B cell (primary cell): ENCODE data around the gene ELFN2. TPM values are rescaled to one million over a fixed set of nuclear protein-coding genes. Genes with fewer than 3 reads are reported as not detected.

ENCODE experiments used
- ATAC-seq: fragments of 200-7000 bp; cut with Tn5 transposase; one replicate; pipeline ENCODE4 v1.10.0; 2021; ENCODE audit warnings: low read depth, mild to moderate bottlenecking, moderate number of reproducible peaks, moderate library complexity
- CTCF ChIA-PET: fragments of 350-600 bp; sonication (Branson Sonifier 250); formaldehyde crosslinking; loops from one replicate; lab custom pipeline; 2021; ENCODE audit warnings: antibody characterized with exemption, inconsistent platforms; lab: Charles Lee
- POLR2A ChIA-PET: fragments of 350-600 bp; sonication (Branson Sonifier 250); formaldehyde crosslinking; loops from one replicate; lab custom pipeline; 2021; ENCODE audit warnings: antibody characterized with exemption; lab: Charles Lee
- DNase-seq: peaks from one replicate; pipeline ENCODE4 v3.0.0; 2013
- H2AFZ ChIP-seq: 2 replicates; pipeline ENCODE4 v1.6.1; 2012; ENCODE audit warnings: mild to moderate bottlenecking, low read depth, low read length; ENCODE audit not compliant: insufficient read depth, poor library complexity, severe bottlenecking
- H3K27ac ChIP-seq, 2 donors: 1 replicate in 1 of 2; 2 replicates in 1 of 2; pipeline ENCODE4 v1.5.1; 2012 to 2013; ENCODE audit warnings: low read length in 2 of 2, mild to moderate bottlenecking in 2 of 2, moderate library complexity in 1 of 2
- H3K27me3 ChIP-seq, 4 experiments: fragments of 200-600 bp in 1 of 4; sonication (generic) in 1 of 4; replicated peaks in 1 of 4; 1 replicate in 2 of 4; 2 replicates in 2 of 4; pipeline versions ENCODE4 v1.6.1 to v1.7.0; 2013 to 2016; ENCODE audit warnings: low read length in 3 of 4, mild to moderate bottlenecking in 2 of 4, mixed read lengths in 1 of 4, moderate library complexity in 1 of 4; ENCODE audit not compliant: insufficient read depth in 4 of 4, control insufficient read depth in 3 of 4; ENCODE audit errors: control extremely low read depth in 1 of 4
- H3K36me3 ChIP-seq, 2 experiments: replicated peaks in 1 of 2; 1 replicate in 1 of 2; 2 replicates in 1 of 2; pipeline versions ENCODE4 v1.6.1 to v1.7.1; 2013; ENCODE audit warnings: low read length in 1 of 2; ENCODE audit not compliant: insufficient read depth in 2 of 2, control insufficient read depth in 1 of 2; ENCODE audit errors: control extremely low read depth in 1 of 2, extremely low read depth in 1 of 2
- H3K4me1 ChIP-seq, 2 donors: fragments of 200-600 bp in 1 of 2; sonication (generic) in 1 of 2; 1 replicate in 1 of 2; 2 replicates in 1 of 2; pipeline versions ENCODE4 v1.5.1 to v1.6.1; 2013 to 2017; ENCODE audit warnings: low read length in 2 of 2; ENCODE audit not compliant: control insufficient read depth in 2 of 2, insufficient read depth in 2 of 2
- H3K4me2 ChIP-seq: replicated peaks from 2 replicates; pipeline ENCODE3; 2012; ENCODE audit warnings: mild to moderate bottlenecking, low read depth, low read length; ENCODE audit not compliant: poor library complexity, severe bottlenecking
- H3K4me3 ChIP-seq, 5 experiments: fragments of 200-600 bp in 1 of 5; sonication (generic) in 1 of 5; 1 replicate in 3 of 5; 2 replicates in 2 of 5; pipeline versions ENCODE4 v1.5.1 to v1.7.0; 2011 to 2016; ENCODE audit warnings: low read length in 4 of 5, mild to moderate bottlenecking in 4 of 5, low read depth in 2 of 5, control low read depth in 1 of 5, moderate library complexity in 1 of 5; ENCODE audit not compliant: insufficient read depth in 1 of 5; ENCODE audit errors: control extremely low read depth in 1 of 5, extremely low read depth in 1 of 5
- H3K79me2 ChIP-seq: fragments of 200-600 bp; sonication (generic); one replicate; pipeline ENCODE4 v1.6.0; 2016; ENCODE audit warnings: low read length; ENCODE audit not compliant: control insufficient read depth, insufficient read depth
- H3K9ac ChIP-seq: fragments of 200-600 bp; sonication (generic); 2 replicates; pipeline ENCODE4 v1.6.1; 2017; ENCODE audit warnings: mild to moderate bottlenecking, low read length, moderate library complexity
- H3K9me3 ChIP-seq, 3 donors: one replicate each; pipeline versions ENCODE4 v1.6.1 to v1.7.1; 2013; ENCODE audit warnings: low read length in 2 of 3; ENCODE audit not compliant: control insufficient read depth in 2 of 3, insufficient read depth in 1 of 3; ENCODE audit errors: control extremely low read depth in 1 of 3
- H4K20me1 ChIP-seq: 2 replicates; pipeline ENCODE4 v1.6.0; 2012; ENCODE audit warnings: mild to moderate bottlenecking, low read length; ENCODE audit not compliant: insufficient read depth, control insufficient read depth, poor library complexity, severe bottlenecking
- H3K27ac Mint-ChIP-seq: one replicate; pipeline ENCODE4 v1.8.0; 2021; ENCODE audit warnings: mixed read lengths
- H3K27me3 Mint-ChIP-seq: one replicate; pipeline ENCODE4 v1.8.0; 2021; ENCODE audit warnings: mixed read lengths
- H3K4me1 Mint-ChIP-seq: one replicate; pipeline ENCODE4 v1.8.0; 2021; ENCODE audit warnings: mixed read lengths
- H3K4me3 Mint-ChIP-seq: one replicate; pipeline ENCODE4 v1.8.0; 2021; ENCODE audit warnings: mixed read lengths
- H3K9me3 Mint-ChIP-seq: one replicate; pipeline ENCODE4 v1.8.0; 2022; ENCODE audit warnings: mixed read lengths; ENCODE audit not compliant: insufficient read depth
- CTCF ChIP-seq: fragments of 200-600 bp; IDR thresholded peaks from one replicate; pipeline ENCODE4 v1.8.0; 2022; ENCODE audit warnings: antibody characterized with exemption, mild to moderate bottlenecking
- EZH2 ChIP-seq: IDR thresholded peaks from 2 replicates; pipeline ENCODE4 v1.6.1; 2012; ENCODE audit warnings: borderline replicate concordance, low read depth, mild to moderate bottlenecking, moderate library complexity, low read length; ENCODE audit not compliant: insufficient read depth, poor library complexity, severe bottlenecking
- WGBS: methylation state at CpG from one replicate; pipeline ENCODE4 v1.1.5; 2013; ENCODE audit warnings: missing lambda C conversion rate; ENCODE audit not compliant: insufficient coverage; 5-methylcytosine and 5-hydroxymethylcytosine counted together
- intact Hi-C: fragments of 100-400 bp; cut with micrococcal nuclease; formaldehyde crosslinking; loops from one replicate; pipeline ENCODE4 v1.10.0; 2022
- polyA plus RNA-seq: library from polyadenylated mRNA; depleted of rRNA; stranded (reverse); fragments of >200 nt; gene quantifications from 2 replicates; pipeline ENCODE4 v1.2.3, GENCODE V29; 2012
- total RNA-seq, 2 donors: library from RNA; stranded (reverse); fragments of 120-200 nt in 1 of 2; gene quantifications; 1 replicate in 1 of 2; 2 replicates in 1 of 2; pipeline versions ENCODE4 v1.2.3 to v1.2.4, GENCODE V29; 2013 to 2022

Gene ELFN2
- total and polyA plus RNA-seq, 2 donors (not counting 1 experiment from before 2014, with no cell fraction given), result 0.07 to 0.12 TPM

- no peaks in the 10 kb centered on the region for H3K36me3 ChIP-seq
- H3K4me1 ChIP-seq, result no peaks in the 10 kb centered on the region
- ChIA-PET CTCF (no interaction called here), POLR2A (interaction anchor here (0.5 kb wide), 1 partner anchor 664 kb away, joined by 3 read pairs; no protein-coding TSS in a partner anchor)
- no peak overlapping the region for H3K27ac Mint-ChIP-seq
- no peaks in the 10 kb centered on the region for H3K79me2 ChIP-seq
- TF ChIP-seq EZH2 (no peak), CTCF (no peak)
- no peak overlapping the region for H3K9ac ChIP-seq
- no peak overlapping the region for H3K4me2 ChIP-seq
- no peak overlapping the region for H2AFZ ChIP-seq
- H3K9me3 ChIP-seq, result no peaks in the 10 kb centered on the region
- H3K4me3 ChIP-seq, result no peak overlapping the region
- intact Hi-C loops, result no loop called here
- H3K27me3 Mint-ChIP-seq, result peaks cover 31% of the 10 kb centered on the region
- DNase-seq, result no peak
- no peaks in the 10 kb centered on the region for H3K9me3 Mint-ChIP-seq
- H3K27ac ChIP-seq, result no peak overlapping the region
- H4K20me1 ChIP-seq, result no peaks in the 10 kb centered on the region
- H3K4me3 Mint-ChIP-seq, result no peak overlapping the region
- ATAC-seq, result no peak
- peaks cover 3% of the 10 kb centered on the region for H3K4me1 Mint-ChIP-seq
- WGBS, result 92% methylated on average over 6 of the region's 6 CpGs
- peaks cover 0 to 21% (median 0%) of the 10 kb centered on the region in 4 experiments for H3K27me3 ChIP-seq
These were observed 37.2 kb downstream of the ELFN2 start for GRCh38 chr22:37390075-37390474.

- Histone ChIP-seq H3K4me1 (peaks cover 0 to 1% of the 10 kb centered on the region in 2 donors), H3K9ac (no peak overlapping the region), H3K4me2 (no peak overlapping the region), H3K27ac (no peak overlapping the region), H4K20me1 (no peaks in the 10 kb centered on the region), H3K27me3 (peaks cover 0 to 21% (median 0%) of the 10 kb centered on the region in 4 experiments), H3K9me3 (no peaks in the 10 kb centered on the region), H3K36me3 (no peaks in the 10 kb centered on the region), H3K79me2 (no peaks in the 10 kb centered on the region), H2AFZ (no peak overlapping the region), H3K4me3 (no peak overlapping the region)
- H3K4me1 Mint-ChIP-seq, result peaks cover 4% of the 10 kb centered on the region
- TF ChIP-seq EZH2 (no peak), CTCF (no peak)
- DNase-seq (no peak), ATAC-seq (no peak)
- H3K4me3 Mint-ChIP-seq, result no peak overlapping the region
- H3K9me3 Mint-ChIP-seq, result no peaks in the 10 kb centered on the region
- H3K27ac Mint-ChIP-seq, result no peak overlapping the region
- CTCF ChIA-PET, result no interaction called here
- intact Hi-C loops, result no loop called here
- POLR2A ChIA-PET, result no interaction called here
- WGBS, result 87% methylated on average over 2 of the region's 4 CpGs
- peaks cover 33% of the 10 kb centered on the region for H3K27me3 Mint-ChIP-seq
These were observed 38.7 kb downstream of the ELFN2 start for GRCh38 chr22:37388538-37388937.
